Bronchial epithelial cell (primary cell): ENCODE results near the gene SORCS2. TPM values are rescaled to one million over a fixed set of nuclear protein-coding genes. Genes with fewer than 3 reads are reported as not detected.

Experiments
- DNase-seq: peaks from one replicate; pipeline ENCODE4 v3.0.0-alpha.2; 2010; ENCODE audit warnings: low read depth
- FAIRE-seq: peaks from 2 replicates; lab custom pipeline; 2011; peaks lifted over from hg19 to GRCh38; lab: Jason Lieb, UNC
- H3K27me3 ChIP-seq: 2 replicates; pipeline ENCODE4 v1.5.1; 2011; ENCODE audit warnings: low read length; ENCODE audit not compliant: control insufficient read depth, insufficient read depth
- H3K36me3 ChIP-seq: 2 replicates; pipeline ENCODE4 v1.5.1; 2011; ENCODE audit warnings: low read length; ENCODE audit not compliant: control insufficient read depth, insufficient read depth
- H3K4me3 ChIP-seq: 2 replicates; pipeline ENCODE4 v1.5.1; 2011; ENCODE audit warnings: mild to moderate bottlenecking, low read depth, low read length, control low read depth
- total RNA-seq: library from RNA; depleted of rRNA; stranded (reverse); fragments of >200 nt; gene quantifications from 2 replicates; pipeline ENCODE4 v1.2.1, GENCODE V29; 2014
- TF ChIP-seq, protein P1 (sequence below): IDR thresholded peaks from 2 replicates; pipeline ENCODE4 v1.5.1; 2011; ENCODE audit warnings: mild to moderate bottlenecking, moderate library complexity, low read length, control low read depth, inconsistent platforms; ENCODE audit not compliant: insufficient read depth, severe bottlenecking

SORCS2 gene
- total RNA-seq, 1 donor from 2014 or later: under 0.01 TPM

DNA sequence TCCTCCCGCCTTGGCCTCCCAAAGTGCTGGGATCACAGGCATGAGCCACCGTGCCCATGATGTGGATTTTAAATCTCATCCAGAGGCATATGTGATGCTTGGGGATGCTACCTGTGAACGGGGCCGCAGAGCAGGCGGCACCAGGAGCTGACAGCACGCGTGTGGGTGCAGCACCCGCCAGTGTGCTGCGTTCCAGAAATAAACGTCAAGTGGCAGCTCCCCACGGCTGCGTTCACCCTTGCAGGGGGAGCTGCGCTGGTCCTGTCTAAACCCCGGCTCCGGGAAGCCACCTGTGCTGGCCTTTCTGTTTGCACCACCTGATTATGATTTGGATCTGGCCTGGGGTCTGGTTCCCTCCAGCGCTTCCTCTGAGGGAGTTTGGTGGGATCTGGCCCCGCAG, 77.8 kb downstream of the SORCS2 start:
- no peak overlapping the region for H3K4me3 ChIP-seq
- no peaks in the 10 kb centered on the region for H3K36me3 ChIP-seq
- no peaks in the 10 kb centered on the region for H3K27me3 ChIP-seq
- no peak for FAIRE-seq
- TF ChIP-seq, protein P1, sequence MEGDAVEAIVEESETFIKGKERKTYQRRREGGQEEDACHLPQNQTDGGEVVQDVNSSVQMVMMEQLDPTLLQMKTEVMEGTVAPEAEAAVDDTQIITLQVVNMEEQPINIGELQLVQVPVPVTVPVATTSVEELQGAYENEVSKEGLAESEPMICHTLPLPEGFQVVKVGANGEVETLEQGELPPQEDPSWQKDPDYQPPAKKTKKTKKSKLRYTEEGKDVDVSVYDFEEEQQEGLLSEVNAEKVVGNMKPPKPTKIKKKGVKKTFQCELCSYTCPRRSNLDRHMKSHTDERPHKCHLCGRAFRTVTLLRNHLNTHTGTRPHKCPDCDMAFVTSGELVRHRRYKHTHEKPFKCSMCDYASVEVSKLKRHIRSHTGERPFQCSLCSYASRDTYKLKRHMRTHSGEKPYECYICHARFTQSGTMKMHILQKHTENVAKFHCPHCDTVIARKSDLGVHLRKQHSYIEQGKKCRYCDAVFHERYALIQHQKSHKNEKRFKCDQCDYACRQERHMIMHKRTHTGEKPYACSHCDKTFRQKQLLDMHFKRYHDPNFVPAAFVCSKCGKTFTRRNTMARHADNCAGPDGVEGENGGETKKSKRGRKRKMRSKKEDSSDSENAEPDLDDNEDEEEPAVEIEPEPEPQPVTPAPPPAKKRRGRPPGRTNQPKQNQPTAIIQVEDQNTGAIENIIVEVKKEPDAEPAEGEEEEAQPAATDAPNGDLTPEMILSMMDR: no peak
- no peak for DNase-seq

DNA sequence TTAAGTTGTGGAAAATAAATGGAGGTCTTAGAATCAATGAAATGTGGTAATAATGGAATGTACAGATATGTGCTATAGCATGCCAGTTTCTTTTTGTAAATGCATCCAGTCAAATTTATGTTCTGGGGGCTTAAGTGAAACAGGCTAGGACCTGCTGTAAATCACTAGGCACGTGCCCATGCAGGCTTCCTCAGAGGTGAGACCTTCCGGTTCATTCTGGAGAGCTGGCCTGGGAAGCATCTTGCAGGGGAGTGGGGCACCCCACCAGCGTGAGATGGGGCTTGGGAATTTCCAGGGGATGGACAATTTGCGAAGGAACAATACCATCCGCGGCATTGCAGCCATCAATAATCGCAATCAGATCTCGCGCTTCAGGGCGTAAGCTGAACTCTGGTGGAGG, 80.1 kb downstream of the SORCS2 start:
- TF ChIP-seq, protein P1: no peak
- Histone ChIP-seq H3K4me3 (no peak overlapping the region), H3K36me3 (no peaks in the 10 kb centered on the region), H3K27me3 (no peaks in the 10 kb centered on the region)
- no peak for DNase-seq
- no peak for FAIRE-seq

DNA sequence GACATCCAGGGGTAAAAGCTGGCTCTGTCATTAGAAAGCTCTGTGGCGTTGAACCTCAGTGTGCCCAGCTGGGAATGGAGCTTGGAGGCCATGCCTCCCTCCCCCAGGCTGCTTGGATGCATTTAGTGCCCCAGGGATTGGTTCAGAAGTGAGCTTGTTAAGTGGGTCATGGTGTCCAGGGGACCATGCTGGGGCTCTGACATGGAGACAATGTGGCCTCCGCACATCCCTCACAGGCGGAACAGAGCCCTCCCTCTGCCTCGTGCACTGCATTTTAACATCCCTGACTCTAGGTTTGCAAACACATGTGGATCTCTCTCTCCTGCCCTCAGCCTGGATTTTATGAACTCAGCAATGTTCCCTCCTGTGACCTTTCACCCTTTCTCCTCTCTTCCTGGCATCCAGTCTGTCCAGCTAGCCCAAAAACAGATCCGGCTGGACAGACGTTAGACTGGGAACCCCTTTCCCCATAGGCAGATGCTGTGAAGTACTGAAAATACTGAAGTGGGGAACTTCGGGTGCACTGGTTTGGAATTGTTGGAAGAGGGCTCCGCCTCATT, 81.5 kb downstream of the SORCS2 start:
- FAIRE-seq (no peak), DNase-seq (no peak)
- Histone ChIP-seq H3K36me3 (no peaks in the 10 kb centered on the region), H3K4me3 (no peak overlapping the region), H3K27me3 (no peaks in the 10 kb centered on the region)
- TF ChIP-seq, protein P1: no peak

DNA sequence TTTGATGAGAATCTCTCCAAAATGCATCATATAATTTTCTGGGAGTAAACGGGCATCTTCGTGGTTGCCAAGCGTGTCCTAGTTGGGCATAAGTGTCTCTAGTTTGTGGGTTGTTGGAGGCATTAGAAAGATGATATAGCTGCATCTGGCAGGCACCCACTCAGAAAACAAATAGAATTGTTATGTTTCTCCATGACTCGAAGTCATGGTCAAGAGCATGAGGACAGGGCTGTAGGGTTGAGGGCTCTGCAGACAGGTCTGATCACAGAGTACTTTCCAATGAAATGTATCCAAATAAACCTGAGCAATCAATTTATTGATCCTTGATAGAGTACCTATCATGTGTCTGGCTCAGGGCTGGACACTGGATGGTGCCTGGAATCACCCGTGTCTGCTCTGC, 82.7 kb downstream of the SORCS2 start:
- peak; percentile 72 for FAIRE-seq
- H3K36me3 ChIP-seq: no peaks in the 10 kb centered on the region
- DNase-seq: no peak
- H3K27me3 ChIP-seq: no peaks in the 10 kb centered on the region
- TF ChIP-seq, protein P1: no peak
- H3K4me3 ChIP-seq: no peak overlapping the region

DNA sequence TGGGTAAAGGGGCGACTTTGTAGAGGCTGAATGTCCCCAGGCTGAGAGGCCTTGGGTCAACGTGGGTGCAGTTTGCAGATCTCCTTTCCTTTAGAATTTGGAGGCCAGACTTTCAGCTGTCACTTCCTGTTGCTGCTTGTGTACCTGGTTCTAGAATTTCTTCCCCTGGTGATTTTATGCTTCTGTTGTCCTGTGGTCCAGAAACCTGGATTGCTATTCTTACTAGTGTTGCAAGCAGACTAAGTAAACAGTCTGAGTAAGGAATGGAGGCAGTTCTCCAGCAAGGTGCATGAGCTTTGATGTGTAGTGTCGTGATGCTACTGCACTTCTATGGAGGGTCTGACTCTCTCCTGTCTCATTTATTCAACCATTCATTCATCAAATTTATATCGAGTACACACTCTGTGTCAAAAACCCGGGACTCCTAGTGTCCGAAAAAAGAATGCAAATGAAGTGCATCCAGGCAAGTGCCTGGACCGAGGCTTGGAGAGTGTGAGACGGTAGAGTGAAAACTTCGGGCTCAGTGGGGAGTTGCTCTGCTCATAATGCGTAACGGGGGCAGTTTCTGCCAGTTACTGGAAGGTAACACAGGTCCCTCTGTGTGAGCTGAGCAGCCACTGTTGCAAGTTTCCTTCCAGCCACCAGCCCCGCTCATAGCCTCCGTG, 83.3 kb downstream of the SORCS2 start:
- no peak for DNase-seq

More for the DNA sequence above, 83.3 kb downstream of the SORCS2 start:
- Histone ChIP-seq H3K36me3 (no peaks in the 10 kb centered on the region), H3K27me3 (no peaks in the 10 kb centered on the region), H3K4me3 (no peak overlapping the region)
- TF ChIP-seq, protein P1: no peak
- FAIRE-seq: no peak
